Ishikawa (cell line): Measurements from ENCODE around the gene PCDH15.

Experiments used
- CEBPB ChIP-seq: IDR thresholded peaks from 2 replicates; pipeline ENCODE4 v1.6.1; 2012
- CREB1 ChIP-seq: IDR thresholded peaks from 2 replicates; pipeline ENCODE4 v1.6.1; 2012; ENCODE audit warnings: low read depth
- EGR1 ChIP-seq: IDR thresholded peaks from 2 replicates; pipeline ENCODE4 v1.6.1; 2012
- EP300 ChIP-seq: IDR thresholded peaks from 2 replicates; pipeline ENCODE4 v1.6.1; 2012; ENCODE audit warnings: borderline replicate concordance
- FOXM1 ChIP-seq: IDR thresholded peaks from 2 replicates; pipeline ENCODE4 v1.6.1; 2012; ENCODE audit warnings: low read depth, borderline replicate concordance
- MAX ChIP-seq: IDR thresholded peaks from 2 replicates; pipeline ENCODE4 v1.6.1; 2012
- NFIC ChIP-seq: IDR thresholded peaks from 2 replicates; pipeline ENCODE4 v1.6.1; 2012
- RAD21 ChIP-seq: IDR thresholded peaks from 2 replicates; pipeline ENCODE4 v1.6.1; 2012; ENCODE audit warnings: low read depth
- REST ChIP-seq: IDR thresholded peaks from 2 replicates; pipeline ENCODE4 v1.6.1; 2012; ENCODE audit warnings: low read depth, mild to moderate bottlenecking
- TAF1 ChIP-seq: IDR thresholded peaks from 2 replicates; pipeline ENCODE4 v1.6.1; 2012; ENCODE audit warnings: low read depth, mild to moderate bottlenecking
- TCF12 ChIP-seq: IDR thresholded peaks from 2 replicates; pipeline ENCODE4 v1.6.1; 2012; ENCODE audit warnings: low read depth
- TEAD4 ChIP-seq: IDR thresholded peaks from 2 replicates; pipeline ENCODE4 v1.6.1; 2012
- YY1 ChIP-seq: IDR thresholded peaks from 2 replicates; pipeline ENCODE4 v1.6.1; 2012; ENCODE audit warnings: low read depth
- ZBTB7A ChIP-seq: IDR thresholded peaks from 2 replicates; pipeline ENCODE4 v1.6.1; 2012; ENCODE audit warnings: low read depth
- TF ChIP-seq, protein P1 (sequence below): IDR thresholded peaks from 2 replicates; pipeline ENCODE4 v1.6.1; 2012

PCDH15 gene

DNA sequence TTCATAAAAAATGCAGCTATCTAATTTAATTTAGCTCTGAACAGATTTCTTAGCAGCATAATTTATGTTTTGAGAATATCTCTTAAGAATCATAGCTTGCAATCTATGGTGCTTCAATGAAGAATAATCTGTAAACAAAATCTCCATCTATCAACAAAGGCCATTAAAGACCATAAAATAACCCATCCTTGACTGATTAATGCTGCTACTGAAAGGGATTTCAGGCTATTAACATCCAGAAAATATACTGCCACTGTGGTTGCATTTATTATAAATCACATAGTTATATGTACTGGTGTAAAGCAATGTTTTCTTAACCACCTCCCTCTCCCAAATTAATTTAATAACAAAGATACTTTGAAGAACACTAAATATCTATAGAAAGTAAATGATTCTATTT lies 191.6 kb downstream of the PCDH15 start:
- TF ChIP-seq NFIC (no peak), FOXM1 (no peak), MAX (no peak), TCF12 (no peak), TEAD4 (no peak), CEBPB (no peak), RAD21 (no peak), ZBTB7A (no peak), REST (no peak), EP300 (no peak), TAF1 (no peak), EGR1 (no peak), CREB1 (no peak), YY1 (no peak)
- TF ChIP-seq, protein P1, sequence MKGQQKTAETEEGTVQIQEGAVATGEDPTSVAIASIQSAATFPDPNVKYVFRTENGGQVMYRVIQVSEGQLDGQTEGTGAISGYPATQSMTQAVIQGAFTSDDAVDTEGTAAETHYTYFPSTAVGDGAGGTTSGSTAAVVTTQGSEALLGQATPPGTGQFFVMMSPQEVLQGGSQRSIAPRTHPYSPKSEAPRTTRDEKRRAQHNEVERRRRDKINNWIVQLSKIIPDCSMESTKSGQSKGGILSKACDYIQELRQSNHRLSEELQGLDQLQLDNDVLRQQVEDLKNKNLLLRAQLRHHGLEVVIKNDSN: no peak

GRCh38 chr10:54607983-54608382 lies 193.0 kb downstream of the PCDH15 start:
- TF ChIP-seq CEBPB: no peak

- TF ChIP-seq YY1: no peak
- TF ChIP-seq MAX: no peak
- TF ChIP-seq TEAD4: no peak
- TF ChIP-seq NFIC: no peak
- TF ChIP-seq, protein P1: no peak
- TF ChIP-seq TCF12: no peak
Measured at GRCh38 chr10:54594289-54594688, 206.7 kb downstream of the PCDH15 start.

GRCh38 chr10:54587971-54588370 lies 213.1 kb downstream of the PCDH15 start:
- TF ChIP-seq REST (no peak), EGR1 (no peak), YY1 (no peak), EP300 (no peak), CREB1 (no peak), RAD21 (no peak), FOXM1 (no peak), TAF1 (no peak), TCF12 (no peak), CEBPB (no peak)
- TF ChIP-seq, protein P1: no peak

GRCh38 chr10:54585572-54585971 lies 215.5 kb downstream of the PCDH15 start:
- TF ChIP-seq FOXM1: no peak
- no peak for TF ChIP-seq CREB1
- no peak for TF ChIP-seq NFIC
- TF ChIP-seq TCF12: no peak
- TF ChIP-seq REST: no peak
- no peak for TF ChIP-seq EGR1
- TF ChIP-seq YY1: no peak
- TF ChIP-seq RAD21: no peak
- no peak for TF ChIP-seq CEBPB
- no peak for TF ChIP-seq ZBTB7A
- no peak for TF ChIP-seq TAF1
- TF ChIP-seq, protein P1: no peak
- no peak for TF ChIP-seq EP300
- no peak for TF ChIP-seq TEAD4
